Upper lobe of right lung (tissue), 1 donor: ENCODE measurements around the gene LYRM1. TPM values are rescaled to one million over a fixed set of nuclear protein-coding genes. Genes with fewer than 3 reads are reported as not detected.

Source experiments
- ATAC-seq: fragments of 200-7000 bp; cut with Tn5 transposase; one replicate; pipeline ENCODE4 v1.9.1; 2020; ENCODE audit warnings: mild to moderate bottlenecking, moderate library complexity
- DNase-seq: peaks from one replicate; pipeline ENCODE4 v3.0.0-alpha.2; 2020
- H3K27ac ChIP-seq: fragments of 200-600 bp; one replicate; pipeline ENCODE4 v1.8.0; 2022
- H3K27me3 ChIP-seq: fragments of 200-600 bp; one replicate; pipeline ENCODE4 v1.8.0; 2022; ENCODE audit warnings: mild to moderate bottlenecking
- H3K36me3 ChIP-seq: fragments of 200-600 bp; one replicate; pipeline ENCODE4 v1.8.0; 2022
- H3K4me1 ChIP-seq: fragments of 200-600 bp; one replicate; pipeline ENCODE4 v1.8.0; 2022
- H3K4me3 ChIP-seq: fragments of 200-600 bp; one replicate; pipeline ENCODE4 v1.8.0; 2022; ENCODE audit warnings: mild to moderate bottlenecking
- H3K9me3 ChIP-seq: fragments of 200-600 bp; one replicate; pipeline ENCODE4 v1.8.0; 2022
- intact Hi-C: fragments of 100-400 bp; cut with DNase I; formaldehyde crosslinking; loops from one replicate; pipeline ENCODE4 v1.11.0; 2022
- total RNA-seq: library from RNA; stranded (reverse); fragmentation: NEBNext Ultra II Directional; extraction: Animal tissue kit (Norgen Biotek cat#: 25700); gene quantifications from one replicate; pipeline ENCODE4 v1.2.1, GENCODE V29; 2021
- TF ChIP-seq, protein P1 (sequence below): fragments of 200-600 bp; IDR thresholded peaks from one replicate; pipeline ENCODE4 v1.8.0; 2022; ENCODE audit warnings: antibody characterized with exemption
- donor health status: DM: no; HTN: yes; CAD: no; lungs with severe emphysema.

LYRM1 gene
- total RNA-seq, 1 donor from 2014 or later: 28.9 TPM

DNA sequence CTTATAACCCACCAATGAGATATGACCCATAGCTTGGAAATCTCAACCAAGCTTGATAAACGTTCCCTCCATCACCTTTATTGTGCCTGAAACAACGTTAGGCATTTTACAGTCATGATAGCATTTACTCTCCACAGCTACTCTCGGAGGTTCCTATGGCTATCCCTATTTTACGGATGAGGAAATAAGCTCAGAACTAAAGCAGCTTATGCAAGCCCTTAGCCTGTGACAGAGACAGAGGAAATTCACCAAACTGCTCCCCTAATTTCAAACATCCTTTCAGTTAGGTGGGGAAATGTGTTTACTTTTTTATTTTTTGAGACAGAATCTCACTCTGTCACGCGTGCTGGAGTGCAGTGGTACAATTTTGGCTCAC, 19.1 kb upstream of the LYRM1 start:
- H3K27ac ChIP-seq: peak overlapping the region; percentile 45
- intact Hi-C loops: no loop called here

DNA sequence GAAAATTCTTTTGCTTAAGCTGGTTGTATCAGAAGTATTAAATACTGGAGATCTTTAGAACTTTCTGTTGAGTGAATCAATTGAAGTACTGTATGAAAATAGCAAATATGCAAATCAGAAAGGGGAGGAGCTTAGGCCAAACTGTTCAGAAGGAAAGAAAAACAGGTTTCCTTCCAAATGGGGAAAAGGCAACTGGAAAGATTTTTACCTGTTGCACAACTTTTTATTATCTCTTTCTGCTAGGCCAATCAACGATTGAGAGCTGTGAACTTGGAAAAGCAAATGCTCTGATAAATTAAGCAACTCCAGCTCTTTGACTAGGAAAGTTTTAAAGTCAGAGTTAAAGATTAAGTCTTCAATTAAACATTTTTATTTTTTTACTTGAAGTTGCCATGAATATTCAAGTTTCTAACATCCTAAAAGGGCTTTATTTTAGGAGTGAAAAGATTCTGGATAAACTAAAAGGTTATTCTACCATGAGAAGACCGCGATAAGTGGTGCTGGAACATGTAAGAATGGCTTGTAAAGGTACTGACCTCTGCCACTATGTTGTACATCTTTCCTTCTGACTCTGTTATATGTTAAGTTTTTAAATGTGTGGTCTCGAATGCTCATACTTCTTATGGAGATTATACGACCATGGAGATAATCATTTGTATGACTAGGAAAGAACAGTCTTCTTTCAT, 16.9 kb upstream of the LYRM1 start:
- peak; percentile 9 for ATAC-seq
- Histone ChIP-seq H3K27ac (no peak overlapping the region), H3K4me3 (no peak overlapping the region), H3K4me1 (peaks cover 53% of the 10 kb centered on the region), H3K27me3 (no peaks in the 10 kb centered on the region), H3K9me3 (no peaks in the 10 kb centered on the region), H3K36me3 (no peaks in the 10 kb centered on the region)
- no peak for DNase-seq
- TF ChIP-seq, protein P1, sequence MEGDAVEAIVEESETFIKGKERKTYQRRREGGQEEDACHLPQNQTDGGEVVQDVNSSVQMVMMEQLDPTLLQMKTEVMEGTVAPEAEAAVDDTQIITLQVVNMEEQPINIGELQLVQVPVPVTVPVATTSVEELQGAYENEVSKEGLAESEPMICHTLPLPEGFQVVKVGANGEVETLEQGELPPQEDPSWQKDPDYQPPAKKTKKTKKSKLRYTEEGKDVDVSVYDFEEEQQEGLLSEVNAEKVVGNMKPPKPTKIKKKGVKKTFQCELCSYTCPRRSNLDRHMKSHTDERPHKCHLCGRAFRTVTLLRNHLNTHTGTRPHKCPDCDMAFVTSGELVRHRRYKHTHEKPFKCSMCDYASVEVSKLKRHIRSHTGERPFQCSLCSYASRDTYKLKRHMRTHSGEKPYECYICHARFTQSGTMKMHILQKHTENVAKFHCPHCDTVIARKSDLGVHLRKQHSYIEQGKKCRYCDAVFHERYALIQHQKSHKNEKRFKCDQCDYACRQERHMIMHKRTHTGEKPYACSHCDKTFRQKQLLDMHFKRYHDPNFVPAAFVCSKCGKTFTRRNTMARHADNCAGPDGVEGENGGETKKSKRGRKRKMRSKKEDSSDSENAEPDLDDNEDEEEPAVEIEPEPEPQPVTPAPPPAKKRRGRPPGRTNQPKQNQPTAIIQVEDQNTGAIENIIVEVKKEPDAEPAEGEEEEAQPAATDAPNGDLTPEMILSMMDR: no peak
- intact Hi-C loops: no loop called here

More for the DNA sequence above, 19.1 kb upstream of the LYRM1 start:
- Histone ChIP-seq H3K27me3 (no peaks in the 10 kb centered on the region), H3K4me1 (peaks cover 58% of the 10 kb centered on the region), H3K9me3 (no peaks in the 10 kb centered on the region), H3K36me3 (no peaks in the 10 kb centered on the region), H3K4me3 (no peak overlapping the region)
- TF ChIP-seq, protein P1: no peak
- ATAC-seq (peak; percentile 51), DNase-seq (no peak)

DNA sequence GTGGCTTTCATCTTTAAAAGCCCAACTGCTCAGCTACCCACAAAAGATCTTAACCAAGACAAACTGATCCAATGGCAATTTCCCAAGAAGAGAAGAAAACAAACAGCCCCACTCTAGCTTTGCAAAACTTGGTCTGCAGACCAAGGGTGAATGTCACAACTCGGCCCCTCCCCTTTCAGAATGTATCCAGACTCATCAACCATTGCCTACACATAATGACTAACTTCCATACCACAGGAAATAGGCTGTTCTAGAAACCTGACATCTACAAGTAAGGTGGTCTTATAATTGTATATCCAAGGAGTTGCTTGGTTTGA, 16.4 kb upstream of the LYRM1 start:
- intact Hi-C loops: no loop called here
- Histone ChIP-seq H3K27ac (no peak overlapping the region), H3K36me3 (no peaks in the 10 kb centered on the region), H3K4me1 (peaks cover 52% of the 10 kb centered on the region), H3K9me3 (no peaks in the 10 kb centered on the region), H3K4me3 (no peak overlapping the region), H3K27me3 (no peaks in the 10 kb centered on the region)
- TF ChIP-seq, protein P1: no peak
- peak; percentile 37 for ATAC-seq
- DNase-seq: no peak

DNA sequence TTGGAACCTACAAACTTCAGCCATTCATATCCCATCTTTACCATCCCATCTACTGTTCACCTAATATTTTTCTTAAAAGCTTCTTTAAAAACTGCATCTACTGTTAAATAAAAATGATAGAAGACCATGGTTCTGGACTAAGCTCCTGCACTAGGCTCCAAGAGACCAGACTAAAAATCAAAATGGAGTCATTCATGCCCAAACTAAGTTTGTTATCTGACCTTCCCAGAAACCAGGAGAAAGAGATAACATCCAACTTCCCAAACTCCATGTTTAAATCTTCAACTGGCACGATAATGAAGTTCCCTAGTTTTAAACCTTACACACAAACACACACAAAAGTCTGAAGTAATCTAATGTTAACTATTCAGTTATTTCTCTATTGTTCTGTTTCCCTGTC, 14.3 kb upstream of the LYRM1 start:
- ATAC-seq (no peak), DNase-seq (no peak)
- H3K4me3 ChIP-seq: no peak overlapping the region
- H3K9me3 ChIP-seq: no peaks in the 10 kb centered on the region
- no peak overlapping the region for H3K27ac ChIP-seq
- TF ChIP-seq, protein P1: no peak
- intact Hi-C loops: no loop called here
- peaks cover 40% of the 10 kb centered on the region for H3K4me1 ChIP-seq
- no peaks in the 10 kb centered on the region for H3K27me3 ChIP-seq
- peaks cover 7% of the 10 kb centered on the region for H3K36me3 ChIP-seq

DNA sequence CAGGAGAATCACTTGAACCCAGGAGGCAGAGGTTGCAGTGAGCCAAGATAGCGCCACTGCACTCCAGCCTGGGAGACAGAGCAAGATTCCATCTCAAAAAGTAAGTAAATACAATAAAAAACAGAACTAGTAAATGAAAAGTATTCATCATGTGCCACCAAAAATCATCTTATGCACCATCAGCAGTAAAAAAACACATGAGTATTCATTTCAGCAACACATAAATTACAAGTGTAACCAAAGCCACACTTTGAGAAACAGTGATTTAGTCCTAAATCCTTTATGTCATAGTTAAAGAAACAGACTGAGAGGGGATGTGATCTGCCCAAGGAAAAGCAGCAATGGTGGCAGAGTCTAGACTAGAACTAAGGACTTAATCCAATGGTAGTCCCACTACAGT, 13.4 kb upstream of the LYRM1 start:
- no peak overlapping the region for H3K4me3 ChIP-seq
- intact Hi-C loops: no loop called here
- no peaks in the 10 kb centered on the region for H3K9me3 ChIP-seq
- no peak overlapping the region for H3K27ac ChIP-seq
- peaks cover 38% of the 10 kb centered on the region for H3K4me1 ChIP-seq
- H3K27me3 ChIP-seq: no peaks in the 10 kb centered on the region
- ATAC-seq (no peak), DNase-seq (no peak)
- TF ChIP-seq, protein P1: no peak
- H3K36me3 ChIP-seq: peaks cover 10% of the 10 kb centered on the region
